Fibroblast of the aortic adventitia (primary cell): ENCODE results near the gene ZCWPW1. TPM values are rescaled to one million over a fixed set of nuclear protein-coding genes. Genes with fewer than 3 reads are reported as not detected.

Experiments
- DNase-seq: peaks from one replicate; pipeline ENCODE4 v3.0.0-alpha.2; 2010; ENCODE audit warnings: low read depth
- H3K4me3 ChIP-seq: 2 replicates; pipeline ENCODE4 v1.5.1; 2011; ENCODE audit warnings: low read depth, mild to moderate bottlenecking, control low read depth, low read length, moderate library complexity
- CTCF ChIP-seq: IDR thresholded peaks from 2 replicates; pipeline ENCODE4 v1.5.1; 2011; ENCODE audit warnings: mild to moderate bottlenecking, low read length, control low read depth, inconsistent platforms; ENCODE audit not compliant: insufficient read depth
- total RNA-seq: library from RNA; depleted of rRNA; stranded (reverse); fragments of >200 nt; gene quantifications from 2 replicates; pipeline ENCODE4 v1.2.3, GENCODE V29; 2012; ENCODE audit warnings: low replicate concordance

Gene ZCWPW1
- total RNA-seq, 1 donor: 2.4 TPM

GRCh38 chr7:100423315-100423714, 5.2 kb downstream of the ZCWPW1 start:
- TF ChIP-seq CTCF: no peak
- DNase-seq: no peak
- H3K4me3 ChIP-seq: no peak overlapping the region

- TF ChIP-seq CTCF: no peak
- no peak overlapping the region for H3K4me3 ChIP-seq
- no peak for DNase-seq
Observed at GRCh38 chr7:100419660-100420226, 8.8 kb downstream of the ZCWPW1 start.

GRCh38 chr7:100418930-100419659, 9.4 kb downstream of the ZCWPW1 start:
- DNase-seq: no peak
- TF ChIP-seq CTCF: peak; percentile 25
- no peak overlapping the region for H3K4me3 ChIP-seq

- no peak for DNase-seq
- no peak for TF ChIP-seq CTCF
- no peak overlapping the region for H3K4me3 ChIP-seq
Observed at GRCh38 chr7:100415448-100415847, 13.1 kb downstream of the ZCWPW1 start.

GRCh38 chr7:100413889-100414288, 14.6 kb downstream of the ZCWPW1 start:
- no peak overlapping the region for H3K4me3 ChIP-seq
- no peak for DNase-seq
- TF ChIP-seq CTCF: no peak

GRCh38 chr7:100413346-100413745, 15.2 kb downstream of the ZCWPW1 start:
- no peak for TF ChIP-seq CTCF
- H3K4me3 ChIP-seq: no peak overlapping the region
- DNase-seq: no peak
